GM19035 (cell line): ENCODE results near the gene BRS3.

Experiments
- ATAC-seq: cut with Tn5 transposase; IDR thresholded peaks from one replicate; pipeline ENCODE4 v1.9.1; 2021; ENCODE audit not compliant: unreplicated experiment

The BRS3 gene

GRCh38 chrX:136493011-136493410 is 5.3 kb downstream of the BRS3 start:
- ATAC-seq: no peak

- no peak for ATAC-seq
Observed at GRCh38 chrX:136495043-136495442, 7.3 kb downstream of the BRS3 start.

- ATAC-seq: no peak
Observed at GRCh38 chrX:136496186-136496763, 8.5 kb downstream of the BRS3 start.

- ATAC-seq: peak; percentile 81
Observed at GRCh38 chrX:136496764-136497555, 9.2 kb downstream of the BRS3 start.

GRCh38 chrX:136497556-136498052 is 9.9 kb downstream of the BRS3 start, which contains the start of gene HTATSF1:
TSS of gene HTATSF1 (plus strand) at chrX:136497592. CDS start at chrX:136497685, 93 bp downstream.
- ATAC-seq: peak; percentile 22

GRCh38 chrX:136519069-136519468 is 31.3 kb downstream of the BRS3 start:
- ATAC-seq: no peak

- ATAC-seq: no peak
Observed at GRCh38 chrX:136523770-136524169, 36.0 kb downstream of the BRS3 start.

GRCh38 chrX:136525738-136526606 is 38.2 kb downstream of the BRS3 start:
- ATAC-seq: no peak

GRCh38 chrX:136528645-136529315 is 41.0 kb downstream of the BRS3 start:
- ATAC-seq: no peak

- no peak for ATAC-seq
Observed at GRCh38 chrX:136529795-136530194, 42.0 kb downstream of the BRS3 start.

- no peak for ATAC-seq
Observed at GRCh38 chrX:136531951-136532350, 44.2 kb downstream of the BRS3 start, which contains the start of gene VGLL1. TSS of gene VGLL1 (plus strand) at chrX:136532215. CDS start at chrX:136536021, 3,806 bp downstream.

- no peak for ATAC-seq
Observed at GRCh38 chrX:136534131-136534530, 46.4 kb downstream of the BRS3 start.

GRCh38 chrX:136538811-136539210 is 51.1 kb downstream of the BRS3 start:
- ATAC-seq: no peak

GRCh38 chrX:136540226-136540625 is 52.5 kb downstream of the BRS3 start:
- ATAC-seq: no peak

- no peak for ATAC-seq
Observed at GRCh38 chrX:136541294-136541693, 53.5 kb downstream of the BRS3 start.

GRCh38 chrX:136542281-136542680 is 54.5 kb downstream of the BRS3 start:
- no peak for ATAC-seq
